GM12874 (cell line): ENCODE results near the gene TMEM240.

Source experiments
- CTCF ChIP-seq: IDR thresholded peaks from 2 replicates; pipeline ENCODE4 v1.5.1; 2011; ENCODE audit warnings: low read depth, mild to moderate bottlenecking, control low read depth, low read length, moderate library complexity; ENCODE audit not compliant: insufficient read depth

Gene TMEM240

DNA sequence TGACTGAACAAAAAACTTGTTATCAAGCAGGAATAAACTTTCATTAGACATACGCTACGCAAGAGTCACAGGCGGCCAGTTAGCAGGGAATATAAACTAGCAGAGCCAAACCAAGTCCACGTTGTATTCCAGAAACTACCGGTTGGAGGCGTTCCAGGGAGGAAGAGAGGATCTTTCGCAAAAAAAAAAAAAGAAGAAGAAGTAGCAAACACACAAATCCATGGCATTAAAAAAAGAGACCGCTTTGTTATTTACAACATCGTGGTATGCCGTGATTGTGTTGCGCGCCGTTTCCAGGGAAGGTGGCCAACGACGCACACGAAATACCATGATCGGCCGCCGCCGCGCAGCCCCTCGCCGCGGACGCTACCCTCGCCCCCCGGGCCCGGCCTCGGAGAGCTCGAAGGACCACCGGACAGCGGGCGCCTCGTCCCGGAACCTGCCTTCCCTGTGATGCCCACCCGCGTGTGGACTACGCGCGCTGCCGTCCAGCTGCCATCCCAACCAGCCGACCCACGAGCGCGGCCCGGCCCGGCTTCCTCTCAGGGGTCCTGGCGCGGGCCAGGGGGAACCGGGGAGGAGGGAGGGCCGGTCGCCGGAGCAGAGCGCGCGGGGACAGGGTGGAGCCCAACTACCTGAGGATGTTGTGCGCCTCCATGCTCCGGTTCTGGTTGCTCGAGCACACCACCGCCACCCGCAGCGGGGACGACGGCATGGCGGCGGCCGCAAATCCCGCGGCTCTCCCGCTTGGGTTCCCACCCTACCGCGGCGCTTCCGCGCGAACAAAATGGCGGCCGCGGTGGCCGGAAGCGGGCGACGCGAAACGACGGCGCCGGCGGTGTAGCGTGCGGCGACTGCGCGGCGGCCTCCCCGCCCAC, 33.7 kb upstream of the TMEM240 start:
- 0 out of 2 replicates have a peak, but pooled peaks have one; percentile 4 for TF ChIP-seq CTCF

DNA sequence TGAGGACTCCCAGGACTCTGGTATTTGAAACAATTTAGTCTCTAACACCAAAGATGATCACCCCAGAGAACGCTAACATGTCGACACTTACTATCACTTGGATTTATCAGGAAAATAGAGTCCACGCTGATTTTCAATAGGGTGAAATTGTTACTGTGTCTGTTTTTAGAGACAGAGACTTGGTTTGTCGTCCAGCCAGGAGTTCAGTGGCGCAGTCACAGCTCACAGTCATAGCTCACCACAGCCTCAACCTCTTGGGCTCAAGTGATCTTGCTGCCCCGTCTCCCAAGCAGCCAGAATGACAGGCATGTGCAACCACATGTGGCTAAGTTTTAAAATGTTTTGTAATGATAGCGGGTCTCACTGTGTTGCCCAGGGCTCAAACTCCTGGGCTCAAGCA, 28.9 kb upstream of the TMEM240 start:
- TF ChIP-seq CTCF = no peak

- TF ChIP-seq CTCF = no peak
These were observed 27.5 kb upstream of the TMEM240 start for GRCh38 chr1:1567891-1568291.

GRCh38 chr1:1567152-1567875, 26.9 kb upstream of the TMEM240 start:
- no peak for TF ChIP-seq CTCF

GRCh38 chr1:1565340-1565739, 24.9 kb upstream of the TMEM240 start:
- TF ChIP-seq CTCF = no peak

DNA sequence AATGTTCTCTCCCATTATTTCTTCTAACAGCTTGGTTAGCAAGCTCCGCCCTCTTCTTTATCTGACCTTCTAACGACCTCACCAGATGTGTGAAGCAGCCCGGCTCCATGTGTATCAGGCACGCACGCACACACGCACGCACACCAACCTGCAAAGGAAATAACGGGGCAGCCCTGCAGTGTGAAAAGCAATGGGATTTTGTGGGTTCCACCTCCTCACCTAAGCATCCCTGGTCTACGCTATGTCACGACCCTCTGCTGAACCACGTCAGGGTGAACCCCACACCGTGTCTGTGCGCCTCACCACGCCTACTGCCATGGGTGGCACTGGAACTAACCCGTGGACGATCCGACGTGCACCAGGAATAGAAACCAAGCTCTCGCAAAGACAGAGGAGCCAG, 23.8 kb upstream of the TMEM240 start:
- TF ChIP-seq CTCF = no peak

GRCh38 chr1:1563688-1564087, 23.3 kb upstream of the TMEM240 start:
- no peak for TF ChIP-seq CTCF
